ENCODE data around the gene KAZN. TPM values are rescaled to one million over a fixed set of nuclear protein-coding genes. Genes with fewer than 3 reads are reported as not detected.

Gene KAZN
- polyA plus RNA-seq, 1 of the 3 experiments (the other 2 are of a cell fraction), result 6.8 TPM

DNA sequence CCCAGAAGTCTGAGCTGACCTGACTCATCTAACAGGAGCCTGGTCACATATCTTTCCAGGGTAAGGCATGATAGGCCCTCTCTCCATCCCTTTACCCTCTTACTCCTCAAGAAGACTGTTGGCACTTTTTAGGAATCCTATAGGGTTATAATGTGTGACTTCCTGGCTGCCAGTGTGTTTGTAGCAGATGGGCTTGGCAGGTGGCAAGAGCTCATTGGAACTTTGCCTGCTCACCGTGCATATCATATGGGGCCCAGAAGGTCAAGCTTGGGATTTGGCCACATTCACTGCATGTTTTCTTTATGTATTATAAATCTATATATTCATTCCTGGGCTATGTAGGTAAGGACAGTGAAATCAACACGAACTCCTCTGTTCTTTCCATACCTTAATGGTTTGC, 5.2 kb downstream of the KAZN start (continued):
- TF ChIP-seq FOXM1 (IDR thresholded peaks at IDR 0.05; ENCODE audit: low read depth), result no peak
- no peak for TF ChIP-seq MXI1 (IDR thresholded peaks at IDR 0.05; ENCODE audit: low read depth, low read length)
- TF ChIP-seq, protein P1, sequence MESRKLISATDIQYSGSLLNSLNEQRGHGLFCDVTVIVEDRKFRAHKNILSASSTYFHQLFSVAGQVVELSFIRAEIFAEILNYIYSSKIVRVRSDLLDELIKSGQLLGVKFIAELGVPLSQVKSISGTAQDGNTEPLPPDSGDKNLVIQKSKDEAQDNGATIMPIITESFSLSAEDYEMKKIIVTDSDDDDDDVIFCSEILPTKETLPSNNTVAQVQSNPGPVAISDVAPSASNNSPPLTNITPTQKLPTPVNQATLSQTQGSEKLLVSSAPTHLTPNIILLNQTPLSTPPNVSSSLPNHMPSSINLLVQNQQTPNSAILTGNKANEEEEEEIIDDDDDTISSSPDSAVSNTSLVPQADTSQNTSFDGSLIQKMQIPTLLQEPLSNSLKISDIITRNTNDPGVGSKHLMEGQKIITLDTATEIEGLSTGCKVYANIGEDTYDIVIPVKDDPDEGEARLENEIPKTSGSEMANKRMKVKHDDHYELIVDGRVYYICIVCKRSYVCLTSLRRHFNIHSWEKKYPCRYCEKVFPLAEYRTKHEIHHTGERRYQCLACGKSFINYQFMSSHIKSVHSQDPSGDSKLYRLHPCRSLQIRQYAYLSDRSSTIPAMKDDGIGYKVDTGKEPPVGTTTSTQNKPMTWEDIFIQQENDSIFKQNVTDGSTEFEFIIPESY (IDR thresholded peaks at IDR 0.05; ENCODE audit: borderline replicate concordance, low read depth), result no peak
- no peak for TF ChIP-seq YY1 (IDR thresholded peaks at IDR 0.05; ENCODE audit: low read depth)
- TF ChIP-seq NRF1 (IDR thresholded peaks at IDR 0.05; ENCODE audit: low read depth, low read length), result no peak

DNA sequence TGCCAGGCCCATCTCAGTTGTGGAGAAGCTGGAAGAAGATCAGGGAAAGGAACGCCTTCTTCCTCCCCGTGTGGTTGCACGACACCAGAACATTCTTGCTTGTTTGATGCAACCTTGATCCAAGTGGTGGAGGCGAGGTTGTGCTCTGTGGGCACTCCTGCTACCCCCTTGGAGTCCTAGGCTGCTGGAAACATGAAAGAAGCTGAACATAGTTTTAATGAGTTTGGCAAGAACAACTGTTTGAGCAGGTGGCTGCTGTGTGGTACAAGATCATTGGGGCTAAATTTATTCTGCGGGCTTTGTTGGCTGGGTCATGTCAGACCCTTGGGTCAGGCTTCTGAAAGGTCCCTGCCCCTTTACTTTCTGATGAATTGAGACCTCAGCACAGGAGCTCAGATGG, 5.9 kb downstream of the KAZN start:
- no peaks in the 10 kb centered on the region for H3K27me3 ChIP-seq (ENCODE audit: insufficient read depth)
- H3K9me2 ChIP-seq, result no peaks in the 10 kb centered on the region
- TF ChIP-seq EZH2phosphoT487 (IDR thresholded peaks at IDR 0.05; ENCODE audit: borderline replicate concordance, low read depth) (no peak), GATA2 (CRISPR knock-in tag; IDR thresholded peaks at IDR 0.05) (no peak), EP300 (IDR thresholded peaks at IDR 0.05; ENCODE audit: borderline replicate concordance in 1 of 2, low read depth in 1 of 2, low read length in 1 of 2) (no peak), CHD2 (IDR thresholded peaks at IDR 0.05; ENCODE audit: low read length, partially characterized antibody) (no peak), YY1 (IDR thresholded peaks at IDR 0.05; ENCODE audit: low read depth) (no peak), FOXJ3 (CRISPR knock-in tag; IDR thresholded peaks at IDR 0.05) (no peak), MEF2A (IDR thresholded peaks at IDR 0.05; ENCODE audit: borderline replicate concordance, low read depth) (no peak), TCF12 (IDR thresholded peaks at IDR 0.05) (no peak), TEAD4 (IDR thresholded peaks at IDR 0.05; ENCODE audit: borderline replicate concordance, insufficient read depth) (no peak), SMC3 (IDR thresholded peaks at IDR 0.05; ENCODE audit: low read depth, low read length) (no peak), MXI1 (IDR thresholded peaks at IDR 0.05; ENCODE audit: low read depth, low read length) (no peak), ELF1 (IDR thresholded peaks at IDR 0.05) (no peak), NFIC (IDR thresholded peaks at IDR 0.05; ENCODE audit: borderline replicate concordance) (no peak), RXRA (IDR thresholded peaks at IDR 0.05; ENCODE audit: borderline replicate concordance, low read depth) (no peak)
- TF ChIP-seq, protein P2, sequence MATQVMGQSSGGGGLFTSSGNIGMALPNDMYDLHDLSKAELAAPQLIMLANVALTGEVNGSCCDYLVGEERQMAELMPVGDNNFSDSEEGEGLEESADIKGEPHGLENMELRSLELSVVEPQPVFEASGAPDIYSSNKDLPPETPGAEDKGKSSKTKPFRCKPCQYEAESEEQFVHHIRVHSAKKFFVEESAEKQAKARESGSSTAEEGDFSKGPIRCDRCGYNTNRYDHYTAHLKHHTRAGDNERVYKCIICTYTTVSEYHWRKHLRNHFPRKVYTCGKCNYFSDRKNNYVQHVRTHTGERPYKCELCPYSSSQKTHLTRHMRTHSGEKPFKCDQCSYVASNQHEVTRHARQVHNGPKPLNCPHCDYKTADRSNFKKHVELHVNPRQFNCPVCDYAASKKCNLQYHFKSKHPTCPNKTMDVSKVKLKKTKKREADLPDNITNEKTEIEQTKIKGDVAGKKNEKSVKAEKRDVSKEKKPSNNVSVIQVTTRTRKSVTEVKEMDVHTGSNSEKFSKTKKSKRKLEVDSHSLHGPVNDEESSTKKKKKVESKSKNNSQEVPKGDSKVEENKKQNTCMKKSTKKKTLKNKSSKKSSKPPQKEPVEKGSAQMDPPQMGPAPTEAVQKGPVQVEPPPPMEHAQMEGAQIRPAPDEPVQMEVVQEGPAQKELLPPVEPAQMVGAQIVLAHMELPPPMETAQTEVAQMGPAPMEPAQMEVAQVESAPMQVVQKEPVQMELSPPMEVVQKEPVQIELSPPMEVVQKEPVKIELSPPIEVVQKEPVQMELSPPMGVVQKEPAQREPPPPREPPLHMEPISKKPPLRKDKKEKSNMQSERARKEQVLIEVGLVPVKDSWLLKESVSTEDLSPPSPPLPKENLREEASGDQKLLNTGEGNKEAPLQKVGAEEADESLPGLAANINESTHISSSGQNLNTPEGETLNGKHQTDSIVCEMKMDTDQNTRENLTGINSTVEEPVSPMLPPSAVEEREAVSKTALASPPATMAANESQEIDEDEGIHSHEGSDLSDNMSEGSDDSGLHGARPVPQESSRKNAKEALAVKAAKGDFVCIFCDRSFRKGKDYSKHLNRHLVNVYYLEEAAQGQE (IDR thresholded peaks at IDR 0.05; ENCODE audit: low read depth, low read length), result no peak
- TF ChIP-seq, protein P3, sequence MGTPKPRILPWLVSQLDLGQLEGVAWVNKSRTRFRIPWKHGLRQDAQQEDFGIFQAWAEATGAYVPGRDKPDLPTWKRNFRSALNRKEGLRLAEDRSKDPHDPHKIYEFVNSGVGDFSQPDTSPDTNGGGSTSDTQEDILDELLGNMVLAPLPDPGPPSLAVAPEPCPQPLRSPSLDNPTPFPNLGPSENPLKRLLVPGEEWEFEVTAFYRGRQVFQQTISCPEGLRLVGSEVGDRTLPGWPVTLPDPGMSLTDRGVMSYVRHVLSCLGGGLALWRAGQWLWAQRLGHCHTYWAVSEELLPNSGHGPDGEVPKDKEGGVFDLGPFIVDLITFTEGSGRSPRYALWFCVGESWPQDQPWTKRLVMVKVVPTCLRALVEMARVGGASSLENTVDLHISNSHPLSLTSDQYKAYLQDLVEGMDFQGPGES (IDR thresholded peaks at IDR 0.05; ENCODE audit: low read depth, low read length), result no peak
- TF ChIP-seq, protein P4, sequence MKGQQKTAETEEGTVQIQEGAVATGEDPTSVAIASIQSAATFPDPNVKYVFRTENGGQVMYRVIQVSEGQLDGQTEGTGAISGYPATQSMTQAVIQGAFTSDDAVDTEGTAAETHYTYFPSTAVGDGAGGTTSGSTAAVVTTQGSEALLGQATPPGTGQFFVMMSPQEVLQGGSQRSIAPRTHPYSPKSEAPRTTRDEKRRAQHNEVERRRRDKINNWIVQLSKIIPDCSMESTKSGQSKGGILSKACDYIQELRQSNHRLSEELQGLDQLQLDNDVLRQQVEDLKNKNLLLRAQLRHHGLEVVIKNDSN (IDR thresholded peaks at IDR 0.05; ENCODE audit: borderline replicate concordance, low read depth), result no peak
- TF ChIP-seq, protein P1 (IDR thresholded peaks at IDR 0.05; ENCODE audit: borderline replicate concordance, low read depth), result no peak
- TF ChIP-seq, protein P5, sequence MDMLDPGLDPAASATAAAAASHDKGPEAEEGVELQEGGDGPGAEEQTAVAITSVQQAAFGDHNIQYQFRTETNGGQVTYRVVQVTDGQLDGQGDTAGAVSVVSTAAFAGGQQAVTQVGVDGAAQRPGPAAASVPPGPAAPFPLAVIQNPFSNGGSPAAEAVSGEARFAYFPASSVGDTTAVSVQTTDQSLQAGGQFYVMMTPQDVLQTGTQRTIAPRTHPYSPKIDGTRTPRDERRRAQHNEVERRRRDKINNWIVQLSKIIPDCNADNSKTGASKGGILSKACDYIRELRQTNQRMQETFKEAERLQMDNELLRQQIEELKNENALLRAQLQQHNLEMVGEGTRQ (IDR thresholded peaks at IDR 0.05; ENCODE audit: borderline replicate concordance, low read depth, low read length), result no peak
- no peaks in the 10 kb centered on the region for H3K36me3 ChIP-seq (replicated peaks in 1 of 2; ENCODE audit: control insufficient read depth in 1 of 2, insufficient read depth in 2 of 2, low read length in 1 of 2)
- no peaks in the 10 kb centered on the region for H4K20me1 ChIP-seq (ENCODE audit: insufficient read depth)
- POLR2A ChIA-PET, result no interaction called here
- peaks cover 0 to 4% of the 10 kb centered on the region in 2 experiments; a peak in 1 of 4 replicates for H3K4me1 ChIP-seq (ENCODE audit: control insufficient read depth in 1 of 2, insufficient read depth in 2 of 2, low read depth in 1 of 2, low read length in 1 of 2)
- H3F3A ChIP-seq (replicated peaks; ENCODE audit: insufficient read depth), result no peaks in the 10 kb centered on the region
- no peak overlapping the region for H3K4me2 ChIP-seq
- CTCF ChIA-PET, result interaction anchor here (0.9 to 2.7 kb wide), 3 partner anchors 26 to 423 kb away, joined by 3 to 11 read pairs (median 4); no protein-coding TSS in a partner anchor
- H2AFZ ChIP-seq (ENCODE audit: low read depth), result no peak overlapping the region
- H3K79me2 ChIP-seq (ENCODE audit: insufficient read depth), result no peaks in the 10 kb centered on the region
- H3K9me3 ChIP-seq, result no peaks in the 10 kb centered on the region
- H3K27ac ChIP-seq (ENCODE audit: low read depth in 2 of 2, low read length in 1 of 2), result no peak overlapping the region
- WGBS (ENCODE audit: low lambda C conversion rate), result 13% methylated on average over 5 of the region's 5 CpGs
- no peak for DNase-seq
- H3K4me3 ChIP-seq (ENCODE audit: low read depth in 2 of 2, low read length in 1 of 2), result no peak overlapping the region
- no peak overlapping the region for H3K9ac ChIP-seq
